T-helper 2 cell treated with Interferon-gamma antibody and Interleukin-4, amounts not matched to agents 100 ng/mL and 5 ng/mL, for 36 hours (primary cell): ENCODE data around the gene PLET1. TPM values are rescaled to one million over a fixed set of nuclear protein-coding genes. Genes with fewer than 3 reads are reported as not detected.

Experiments
- intact Hi-C: fragments of 100-400 bp; cut with micrococcal nuclease; formaldehyde crosslinking; loops from one replicate; pipeline ENCODE4 v1.15.1; 2023
- total RNA-seq: library from RNA; stranded (reverse); gene quantifications from 2 replicates; pipeline ENCODE4 v1.2.3, GENCODE V29; 2022

The PLET1 gene, protein sequence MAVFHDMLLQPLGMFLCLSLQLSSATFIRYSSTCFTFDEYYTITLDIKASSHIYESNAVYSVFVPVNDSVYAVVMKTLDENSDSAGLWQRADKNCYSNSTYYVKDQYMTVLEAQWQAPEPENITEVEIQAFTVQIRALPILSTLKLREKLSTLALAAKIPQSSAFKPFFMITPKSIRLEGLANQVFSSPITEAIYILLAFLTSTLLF
- total RNA-seq: not detected in 2 replicates

DNA sequence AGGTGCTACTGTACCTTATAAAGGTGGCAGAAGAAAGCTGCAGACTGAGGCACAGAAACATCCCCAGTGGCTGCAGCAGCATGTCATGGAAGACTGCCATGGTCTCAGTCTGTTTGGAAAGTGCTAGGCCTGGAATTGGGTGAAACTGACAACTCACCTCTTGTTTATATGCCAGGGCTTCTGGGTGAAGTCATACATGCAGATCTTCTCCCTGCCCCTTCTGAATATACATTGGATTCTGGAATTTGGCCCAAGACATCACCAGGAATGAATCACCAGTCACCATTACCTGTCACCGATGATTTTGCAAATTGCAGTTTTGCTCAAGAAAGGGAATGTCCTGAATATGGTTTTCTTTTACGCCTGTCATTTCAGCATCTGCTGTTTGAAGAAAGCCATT lies at the start of gene PLET1:
Gene PLET1, minus strand, starts transcription at position 371 of the 400 bp plus-strand sequence. Its CDS starts 271 bp downstream, at position 100.
- intact Hi-C loops: no loop called here

DNA sequence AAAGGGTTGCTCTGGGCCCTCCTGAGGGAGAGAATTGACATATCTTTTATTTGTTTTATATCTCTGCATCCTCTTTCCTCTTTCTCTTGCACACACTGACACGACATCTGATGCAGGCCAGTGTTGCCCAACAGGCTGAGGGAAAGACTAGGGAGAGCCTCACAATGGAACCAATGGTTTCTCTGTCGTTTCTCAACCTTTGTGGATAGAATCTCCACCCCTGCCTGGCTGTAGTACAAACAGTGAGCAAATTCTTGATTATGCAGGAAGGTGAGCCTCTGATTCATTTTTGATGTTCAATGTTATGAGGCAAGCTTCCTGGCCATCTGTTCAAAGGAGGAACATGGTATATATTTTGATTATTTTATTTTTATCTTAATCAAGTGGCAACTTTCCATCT lies 49.8 kb upstream of the PLET1 start:
- intact Hi-C loops: no loop called here

DNA sequence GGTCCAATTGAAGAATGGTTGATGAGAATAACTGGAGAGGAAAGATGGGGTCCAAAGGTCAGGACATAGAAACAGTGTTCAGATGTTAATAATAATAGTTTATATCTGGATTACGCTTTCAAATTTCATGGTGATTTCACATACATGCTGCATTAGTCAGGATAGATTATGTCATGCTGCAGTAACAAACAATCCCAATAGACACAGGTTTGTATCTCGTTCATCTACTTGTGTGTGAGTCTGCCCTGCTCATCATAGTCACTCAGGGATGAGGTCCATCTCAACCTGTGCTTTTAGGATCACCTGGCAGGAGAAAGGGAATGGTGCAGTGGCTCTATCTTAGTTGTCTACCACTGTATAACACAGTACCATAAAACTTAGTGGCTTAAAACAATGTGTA lies 48.0 kb upstream of the PLET1 start:
- intact Hi-C loops: no loop called here

DNA sequence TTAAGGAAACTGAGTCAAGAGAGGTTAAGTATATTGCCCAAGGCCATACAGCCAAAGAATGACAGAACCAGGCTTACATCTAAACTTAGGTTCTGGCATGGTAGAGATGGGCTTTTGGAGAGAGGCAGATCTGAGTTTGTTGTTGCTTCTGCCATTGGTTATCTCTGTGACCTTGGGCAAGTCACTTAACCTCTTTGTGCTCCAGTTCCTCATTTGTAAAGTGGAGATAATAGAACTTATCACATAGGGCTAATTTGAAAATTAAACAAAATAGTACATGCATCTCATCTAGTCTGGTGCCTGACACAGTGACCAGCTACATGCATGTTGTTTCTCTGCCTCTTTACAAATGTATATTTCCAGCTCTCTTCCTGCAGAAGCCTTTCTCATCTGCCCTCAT lies 47.0 kb upstream of the PLET1 start:
- intact Hi-C loops: no loop called here

DNA sequence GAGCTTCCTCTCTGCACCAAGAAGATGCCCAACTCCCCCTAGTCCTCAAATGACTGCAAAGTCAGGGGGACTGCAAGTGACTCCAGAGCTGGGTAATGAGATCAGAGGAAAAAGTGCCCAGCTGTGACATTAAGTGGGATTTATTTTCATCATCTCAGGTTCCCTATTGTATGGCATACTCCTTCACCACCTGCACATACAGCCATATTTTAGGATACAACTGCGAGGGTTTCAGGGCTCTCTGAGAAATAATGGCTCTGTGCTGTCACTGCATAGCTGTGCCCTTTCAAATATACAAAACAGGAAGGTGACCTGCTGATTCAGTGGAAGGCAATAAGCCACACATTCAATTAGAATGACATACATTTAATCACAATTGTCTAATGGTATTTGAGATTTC lies 45.6 kb upstream of the PLET1 start:
- intact Hi-C loops: no loop called here

DNA sequence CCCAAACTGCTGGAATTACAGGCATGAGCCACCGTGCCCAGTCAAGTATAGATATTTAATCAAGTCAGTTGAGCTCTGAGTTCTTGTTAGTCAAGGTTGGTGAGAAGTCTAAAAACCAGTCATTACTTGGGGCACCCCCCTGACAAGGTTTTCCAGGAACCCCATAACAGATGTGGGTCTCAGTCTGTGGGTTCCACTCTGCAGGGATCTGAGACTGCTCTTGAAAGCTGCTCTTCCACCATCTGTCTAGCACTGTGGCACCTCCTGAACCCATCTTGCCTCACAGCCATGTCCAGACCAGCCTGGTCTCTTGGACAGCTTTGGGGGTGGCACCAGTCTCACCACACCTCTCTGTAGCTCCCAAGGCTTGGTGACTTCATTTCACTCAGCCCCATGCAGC lies 44.3 kb upstream of the PLET1 start:
- intact Hi-C loops: no loop called here

DNA sequence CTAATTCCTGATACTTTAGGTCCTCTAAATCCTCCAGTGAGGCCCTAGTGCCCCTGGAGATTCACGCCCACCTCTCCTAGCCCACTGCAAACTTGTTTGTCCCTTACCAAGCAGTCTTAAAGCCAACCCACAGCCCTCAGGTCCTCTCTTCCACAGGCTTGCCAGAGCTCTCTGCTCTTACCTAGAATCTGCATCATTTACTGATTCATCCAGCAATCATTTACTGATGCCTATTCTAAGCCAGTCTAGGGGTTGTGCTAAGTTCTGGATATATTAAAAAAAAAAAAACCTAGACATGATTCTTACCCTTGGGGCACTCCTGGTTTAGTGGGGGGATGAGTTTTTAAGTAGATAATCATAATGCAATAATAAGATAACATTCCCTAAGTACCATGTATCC lies 43.0 kb upstream of the PLET1 start:
- intact Hi-C loops: no loop called here

DNA sequence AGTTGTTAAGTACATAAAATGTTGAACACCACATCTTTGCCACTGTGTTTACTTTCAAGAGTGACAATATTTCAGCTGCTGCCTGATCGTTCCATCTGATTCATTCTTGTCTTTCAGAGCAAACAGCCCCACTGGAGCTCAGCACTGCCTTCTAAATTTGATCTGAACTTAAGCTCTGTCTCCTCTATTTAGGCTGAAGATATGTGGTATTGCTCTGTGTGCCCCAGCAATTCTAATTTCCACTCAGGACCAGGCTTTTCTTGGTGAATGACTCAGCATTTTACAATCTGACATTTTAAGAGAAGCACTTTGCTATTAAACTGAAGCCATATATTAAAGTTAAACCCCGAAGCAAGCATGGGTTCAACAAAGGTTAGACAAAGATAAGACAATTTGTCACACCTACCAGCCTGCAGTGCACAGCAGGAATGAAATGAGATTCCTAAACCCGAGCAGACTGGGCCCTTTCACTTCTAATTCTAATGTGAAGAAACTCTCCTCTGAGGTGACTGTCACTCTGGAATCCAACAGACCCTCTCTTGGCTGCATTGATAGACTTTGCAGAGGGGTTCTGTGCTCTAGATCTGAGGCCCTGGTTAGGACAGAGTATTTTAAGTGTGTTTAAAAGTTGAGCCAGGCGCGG lies 41.7 kb upstream of the PLET1 start:
- intact Hi-C loops: no loop called here

DNA sequence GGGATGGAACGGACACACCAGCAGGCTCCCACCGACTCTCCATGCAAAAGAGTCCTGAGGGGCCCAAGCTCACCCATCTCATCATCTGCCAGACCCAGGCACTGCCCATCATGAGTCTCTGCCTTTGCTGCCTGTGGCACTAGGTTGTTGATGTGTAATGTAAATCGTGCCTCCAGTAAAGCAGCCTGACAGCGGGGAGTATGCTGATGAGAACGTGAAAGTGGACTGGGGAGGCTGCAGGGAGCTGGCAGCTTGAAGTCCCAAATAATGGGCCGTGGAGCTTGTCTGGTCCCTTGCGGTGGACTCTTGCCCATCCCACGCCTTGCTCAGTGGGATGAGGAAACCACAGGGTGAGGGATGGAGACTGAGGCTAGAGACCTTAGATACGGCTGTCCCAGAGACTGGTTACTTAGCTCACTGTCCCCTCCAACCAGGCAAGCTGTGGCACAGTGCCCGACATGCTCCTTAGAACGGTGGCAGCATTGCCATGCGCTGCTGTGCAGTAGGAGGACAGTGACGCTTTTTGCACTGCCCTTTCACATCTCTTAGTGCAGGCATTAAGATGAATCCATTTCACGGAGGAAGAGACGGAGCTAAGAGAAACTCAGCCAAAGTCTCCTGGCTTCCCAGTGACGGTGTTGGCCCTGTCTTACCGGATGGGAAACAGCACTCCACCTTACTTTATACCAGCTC lies 39.6 kb upstream of the PLET1 start:
- intact Hi-C loops: no loop called here

DNA sequence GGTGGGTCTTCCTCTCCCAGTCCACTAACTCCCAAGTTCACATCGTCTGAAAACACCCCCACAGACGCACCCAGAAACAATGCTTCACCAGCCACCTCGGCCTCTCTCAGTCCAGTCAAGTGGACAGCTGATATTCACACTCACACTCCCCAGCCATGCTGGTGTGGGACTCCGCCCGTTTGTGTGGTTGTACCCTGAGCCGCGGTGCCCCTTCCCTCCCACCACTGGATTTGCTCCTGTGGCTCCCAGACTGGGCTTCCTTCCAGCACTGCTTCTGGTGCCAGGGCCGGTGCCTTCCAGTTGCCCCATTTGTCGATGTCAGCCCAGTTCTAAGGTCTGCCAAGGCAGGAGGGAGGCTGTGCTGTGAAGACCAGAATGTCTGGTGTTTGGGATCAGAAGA lies 37.9 kb upstream of the PLET1 start:
- intact Hi-C loops: no loop called here

DNA sequence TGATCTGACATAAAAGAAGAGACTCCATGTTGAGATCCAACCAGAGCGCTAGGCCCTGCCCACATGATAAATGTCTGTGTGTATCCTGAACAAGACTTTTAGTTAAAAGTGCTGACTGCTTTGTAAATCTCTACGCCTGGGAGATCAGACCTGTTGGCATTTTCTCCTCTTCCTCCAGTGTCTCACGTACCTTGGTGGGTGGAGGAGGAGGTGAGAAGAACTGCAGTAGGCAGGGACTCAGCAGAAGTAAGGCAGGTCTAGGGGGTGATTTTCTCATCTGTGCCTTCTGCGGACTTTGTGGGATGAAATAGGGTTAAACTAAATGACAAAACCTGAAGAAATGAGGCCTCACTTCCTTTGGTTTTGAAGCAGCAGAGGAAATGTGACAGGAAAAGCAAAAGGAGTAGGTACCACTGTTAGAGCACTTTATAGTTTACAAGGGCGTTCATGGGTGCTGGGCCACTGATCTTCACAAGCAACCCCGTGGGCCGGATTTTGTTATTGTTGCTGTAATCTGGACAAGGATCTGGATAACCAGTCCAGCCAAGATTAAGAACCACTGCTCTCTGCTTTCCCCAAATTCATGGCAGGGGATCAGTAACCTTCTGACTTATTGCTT lies 36.7 kb upstream of the PLET1 start:
- intact Hi-C loops: no loop called here

DNA sequence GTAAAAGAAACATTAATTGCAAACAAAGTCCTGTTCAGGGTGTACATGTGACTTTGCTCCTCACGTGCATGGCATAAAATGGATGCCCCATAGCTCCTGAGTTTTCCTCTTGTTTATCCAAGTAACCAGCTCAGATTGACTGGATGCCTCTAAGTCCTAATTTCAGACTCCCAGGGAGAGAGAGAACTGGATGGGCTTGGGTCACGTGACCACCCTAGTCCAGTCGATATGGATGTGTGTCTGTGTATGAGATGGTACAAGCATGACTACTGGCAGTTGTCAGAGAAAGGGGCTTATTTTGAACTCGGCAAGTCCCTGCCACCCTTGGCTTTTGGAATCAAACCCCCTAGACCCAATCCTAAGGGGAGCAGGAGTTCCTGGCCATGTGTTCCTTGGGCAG lies 35.4 kb upstream of the PLET1 start:
- intact Hi-C loops: no loop called here

DNA sequence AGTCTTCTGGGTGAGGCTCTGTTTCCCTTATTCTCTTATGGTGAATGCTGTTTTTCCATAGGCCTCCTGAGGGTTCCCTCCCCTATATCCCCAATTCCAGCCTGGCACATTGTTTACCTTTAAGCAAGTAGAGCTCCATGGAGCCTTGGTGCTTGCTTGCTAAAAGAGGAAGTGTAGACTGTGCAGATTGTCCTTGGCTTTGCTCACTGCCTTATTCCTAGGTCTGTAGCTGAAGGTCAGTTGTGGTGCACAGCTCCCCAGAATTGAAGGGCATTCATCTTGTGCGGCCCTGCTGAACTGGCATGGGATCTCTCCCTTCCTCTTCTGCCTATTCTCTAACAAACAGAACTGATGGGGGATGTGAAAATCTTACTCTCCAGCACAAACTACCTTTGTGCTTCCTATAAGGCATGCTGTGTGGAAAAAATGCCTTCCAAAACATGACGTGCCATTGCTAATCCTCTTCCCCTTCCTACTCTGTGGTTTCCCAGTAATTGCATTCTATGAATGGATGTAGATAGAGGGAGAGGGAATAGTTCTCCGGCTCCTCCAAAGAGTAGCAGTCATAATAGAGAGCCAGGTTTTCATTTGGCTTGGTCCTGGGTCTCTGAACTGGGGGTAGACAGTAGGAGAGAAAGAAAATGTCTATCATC lies 34.2 kb upstream of the PLET1 start:
- intact Hi-C loops: no loop called here

DNA sequence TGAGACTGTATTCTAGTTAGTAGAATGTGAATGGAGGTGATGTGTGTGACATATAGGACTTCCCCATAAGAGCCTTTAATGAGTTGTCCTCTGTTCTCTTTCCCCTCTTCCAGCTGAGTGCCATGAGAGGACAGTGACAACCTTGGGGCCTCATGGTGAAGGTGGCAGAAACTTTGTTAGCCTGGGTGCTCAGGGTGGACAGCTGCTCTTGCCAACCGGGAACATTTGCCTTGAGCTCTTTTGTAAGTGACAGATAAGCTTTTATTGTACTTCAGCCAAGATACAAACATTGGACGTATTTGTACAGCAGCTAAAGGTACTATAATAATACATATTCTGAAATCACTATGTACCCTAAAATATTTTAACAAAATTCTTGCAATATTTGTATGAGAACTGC lies 33.0 kb upstream of the PLET1 start:
- intact Hi-C loops: no loop called here

DNA sequence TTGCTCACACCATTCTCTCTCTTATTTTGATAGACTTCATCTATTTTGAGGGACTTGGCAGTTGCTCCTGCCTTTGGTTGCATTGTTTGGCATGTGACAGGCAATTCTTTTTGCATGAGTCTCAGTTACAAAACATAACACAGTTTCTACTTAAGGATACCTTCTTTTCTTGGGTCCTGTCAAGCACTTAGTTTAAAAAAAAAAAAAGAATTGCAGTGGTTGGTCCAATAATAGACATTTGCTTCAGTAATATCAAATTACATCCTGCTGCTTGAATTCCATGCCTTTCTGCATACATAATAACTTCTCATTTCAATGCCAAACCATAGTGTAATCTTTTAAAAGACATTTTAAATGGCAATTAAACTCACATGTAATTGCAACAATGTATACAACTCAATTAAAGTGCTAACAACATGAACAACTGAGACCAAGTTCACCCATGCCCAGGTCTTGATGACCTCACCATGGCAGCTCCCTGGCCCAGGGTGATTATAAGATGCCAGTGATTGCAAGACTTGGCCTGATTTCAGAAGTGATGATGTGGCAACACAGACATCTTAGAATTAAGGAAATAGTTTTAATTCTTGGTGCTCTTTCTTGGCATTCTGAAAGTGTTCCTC lies 32.2 kb upstream of the PLET1 start:
- intact Hi-C loops: no loop called here

DNA sequence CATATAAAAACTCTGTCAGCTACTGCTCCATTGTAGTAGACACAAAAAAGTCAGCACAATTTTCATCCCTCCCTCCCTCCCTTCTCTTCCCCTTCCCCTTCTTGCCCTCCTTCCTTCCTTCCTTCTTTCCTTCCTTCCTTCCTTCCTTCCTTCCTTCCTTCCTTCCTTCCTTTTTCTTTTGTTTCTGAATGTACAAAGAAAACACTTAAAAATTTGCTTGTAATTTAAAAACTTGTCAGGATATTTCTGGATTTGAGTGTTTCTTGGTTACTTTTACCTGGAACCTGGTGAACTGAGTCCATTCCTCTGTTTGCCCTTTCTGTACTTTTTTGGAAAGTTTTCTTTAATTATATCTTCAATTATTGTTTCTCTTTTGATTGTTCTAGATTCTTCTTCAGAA lies 31.5 kb upstream of the PLET1 start:
- intact Hi-C loops: no loop called here

DNA sequence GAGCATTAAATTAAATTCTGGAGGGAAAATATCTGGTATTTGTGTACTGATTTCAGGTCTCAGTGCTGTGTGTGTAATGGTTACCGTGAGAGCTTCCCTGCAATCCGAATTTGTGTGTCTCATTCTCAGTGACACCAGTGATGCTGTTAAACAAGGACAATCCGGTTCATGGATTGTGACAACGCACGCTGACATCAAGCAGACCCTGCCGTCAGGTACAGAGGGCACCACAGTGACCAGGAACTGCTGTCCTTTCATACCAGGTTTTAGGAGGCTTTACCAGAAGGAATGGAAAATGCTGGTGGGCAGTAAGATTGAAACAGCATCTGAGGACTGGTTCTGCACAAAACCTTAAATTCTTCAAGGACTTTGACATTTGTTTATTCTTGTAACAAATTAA lies 30.5 kb upstream of the PLET1 start:
- intact Hi-C loops: loop anchor here (2.0 kb wide), 2 partner anchors 164 to 412 kb away; partner anchors contain the start of genes CFAP68 and FDXACB1

DNA sequence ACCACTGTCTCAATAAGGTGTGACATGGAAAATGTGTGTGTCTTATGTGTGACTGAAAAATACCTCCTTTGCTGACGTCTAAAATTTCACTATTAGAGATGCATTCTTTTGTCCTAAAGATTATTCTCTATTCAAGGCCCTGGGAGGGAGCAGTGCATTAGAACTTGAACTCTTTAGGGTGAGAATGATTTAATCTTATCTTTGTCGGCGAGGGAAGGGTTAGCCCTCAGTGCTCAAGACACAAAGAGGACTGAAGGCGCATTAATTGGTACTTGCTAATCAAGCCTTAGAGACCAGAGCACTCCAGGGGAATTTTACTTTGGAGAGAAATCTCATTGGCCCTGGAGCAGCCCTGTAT lies 29.8 kb upstream of the PLET1 start:
- intact Hi-C loops: loop anchor here (1.0 to 2.0 kb wide), 5 partner anchors 10 to 999 kb away; partner anchors contain the start of genes CFAP68 and FDXACB1

DNA sequence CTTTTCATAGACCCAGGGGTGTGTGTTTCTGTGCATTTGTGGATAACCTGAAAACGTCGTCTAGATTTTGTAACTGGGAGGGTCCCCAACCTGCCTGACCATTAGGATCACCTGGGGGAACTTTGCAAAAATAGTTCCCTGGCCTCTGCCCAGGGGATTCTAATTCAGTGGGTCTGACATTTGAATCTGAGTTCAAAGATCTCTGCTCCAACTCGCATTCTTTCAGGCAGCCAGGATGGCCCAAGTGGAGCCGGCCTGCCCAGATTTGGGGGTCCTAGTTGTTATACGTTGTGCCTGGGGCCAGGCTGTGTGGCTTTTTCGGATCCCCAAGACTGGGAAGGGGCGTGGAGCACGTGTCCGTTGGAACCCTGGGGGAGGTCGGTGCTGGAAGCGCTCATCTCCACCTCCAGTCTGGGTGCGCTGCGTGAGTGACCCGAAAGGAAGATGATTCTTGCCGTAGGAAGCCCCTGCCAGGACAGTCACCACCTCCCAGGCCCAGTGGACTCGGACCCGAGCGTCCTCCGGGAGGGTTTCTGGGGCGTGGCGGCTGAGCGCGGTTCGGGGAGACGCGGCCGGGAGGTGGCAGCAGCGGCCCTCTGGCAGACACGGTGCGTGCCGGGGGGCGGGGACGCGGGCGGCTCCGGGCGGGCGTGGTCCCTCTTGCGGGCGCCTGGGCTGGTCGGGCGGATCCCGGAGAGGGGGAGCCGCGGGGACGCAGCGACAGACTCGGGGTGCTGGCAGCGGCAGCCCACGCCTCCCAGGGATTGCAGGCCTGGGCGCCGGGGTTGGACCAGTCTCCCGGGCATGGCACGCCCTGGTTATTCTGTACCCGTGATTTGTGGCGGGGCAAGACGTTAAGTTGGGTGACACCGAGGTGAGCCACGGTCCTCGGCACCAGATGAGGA lies 29.2 kb upstream of the PLET1 start:
- intact Hi-C loops: loop anchor here (1.0 to 10.0 kb wide), 8 partner anchors 10 to 1585 kb away; partner anchors contain the start of genes CFAP68, CLDN25, FDXACB1 and USP28

DNA sequence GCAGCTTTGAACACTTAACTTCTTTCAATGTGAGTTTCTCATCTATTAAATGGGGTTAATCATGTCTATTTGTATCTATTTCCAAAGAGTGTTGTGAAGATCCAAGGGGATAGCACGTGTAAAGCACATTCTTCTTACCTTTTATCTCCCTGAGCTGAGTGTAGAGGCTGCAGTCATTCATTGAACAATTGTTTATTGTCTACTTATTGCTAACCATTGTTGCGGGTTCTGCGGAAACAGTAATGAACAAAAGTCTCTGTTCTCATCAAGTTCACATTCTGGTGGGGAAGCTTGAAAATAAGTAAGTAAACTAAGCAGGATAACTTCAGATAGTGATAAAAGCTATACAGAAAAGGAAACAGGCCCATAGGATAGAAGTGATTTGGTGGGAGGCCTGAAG lies 27.4 kb upstream of the PLET1 start:
- intact Hi-C loops: loop anchor here (10.0 kb wide), 3 partner anchors 297 to 1587 kb away; partner anchors contain the start of genes CLDN25, USP28 and ZW10
